ENCODE data around the gene PHGDH. TPM values are rescaled to one million over a fixed set of nuclear protein-coding genes. Genes with fewer than 3 reads are reported as not detected.
A peak's percentile ranks its signal among the peaks of the same experiment; 100 is the strongest.

The PHGDH gene
- total RNA-seq, 1 donor from 2014 or later, result 371 TPM

- H3K9me3 Mint-ChIP-seq (ENCODE audit: unreplicated experiment), result no peaks in the 10 kb centered on the region
- peak overlapping the region; percentile 80 for H3K27ac Mint-ChIP-seq (ENCODE audit: unreplicated experiment)
- Histone ChIP-seq H3K9ac (ENCODE audit: low read length) (no peak overlapping the region), H3K4me3 (ENCODE audit: insufficient read depth, low read depth, low read length) (no peak overlapping the region), H2AFZ (ENCODE audit: low read depth, low read length) (no peak overlapping the region), H3K4me1 (ENCODE audit: insufficient read depth, low read length) (peaks cover 3% of the 10 kb centered on the region), H3K36me3 (ENCODE audit: insufficient read depth, low read length) (peaks cover 3% of the 10 kb centered on the region), H3K27ac (ENCODE audit: low read depth, low read length) (no peak overlapping the region), H3K9me3 (ENCODE audit: insufficient read depth, low read depth, low read length) (no peaks in the 10 kb centered on the region), H3K4me2 (ENCODE audit: low read length) (no peak overlapping the region), H3K27me3 (ENCODE audit: insufficient read depth, low read length) (no peaks in the 10 kb centered on the region), H3K79me2 (ENCODE audit: insufficient read depth, low read length) (no peaks in the 10 kb centered on the region), H4K20me1 (ENCODE audit: insufficient read depth, low read length) (no peaks in the 10 kb centered on the region)
- DNase-seq (ENCODE audit: low read depth) (no peak), FAIRE-seq (no peak)
- H3K4me3 Mint-ChIP-seq (ENCODE audit: unreplicated experiment), result no peak overlapping the region
- peaks cover 29% of the 10 kb centered on the region for H3K4me1 Mint-ChIP-seq (ENCODE audit: low read depth, unreplicated experiment)
- TF ChIP-seq EZH2 (IDR thresholded peaks at IDR 0.05; ENCODE audit: insufficient read depth, low read length) (no peak), CTCF (IDR thresholded peaks at IDR 0.05; ENCODE audit: insufficient read depth, low read depth, low read length) (no peak)
- H3K36me3 Mint-ChIP-seq (ENCODE audit: low read depth, unreplicated experiment), result peaks cover 41% of the 10 kb centered on the region
- no peaks in the 10 kb centered on the region for H3K27me3 Mint-ChIP-seq (ENCODE audit: low read depth, unreplicated experiment)
Measured at GRCh38 chr1:119742677-119743076, 30.9 kb downstream of the PHGDH start.

GRCh38 chr1:119743308-119743707 is 31.6 kb downstream of the PHGDH start:
- no peaks in the 10 kb centered on the region for H3K9me3 ChIP-seq (ENCODE audit: insufficient read depth, low read depth, low read length)
- H3K4me3 Mint-ChIP-seq (ENCODE audit: unreplicated experiment), result no peak overlapping the region
- no peak overlapping the region for H3K9ac ChIP-seq (ENCODE audit: low read length)
- peaks cover 3% of the 10 kb centered on the region for H3K4me1 ChIP-seq (ENCODE audit: insufficient read depth, low read length)
- no peak overlapping the region for H3K27ac ChIP-seq (ENCODE audit: low read depth, low read length)
- H2AFZ ChIP-seq (ENCODE audit: low read depth, low read length), result no peak overlapping the region
- no peak overlapping the region for H3K4me3 ChIP-seq (ENCODE audit: insufficient read depth, low read depth, low read length)
- no peaks in the 10 kb centered on the region for H3K27me3 ChIP-seq (ENCODE audit: insufficient read depth, low read length)
- H3K4me2 ChIP-seq (ENCODE audit: low read length), result no peak overlapping the region
- peaks cover 3% of the 10 kb centered on the region for H3K36me3 ChIP-seq (ENCODE audit: insufficient read depth, low read length)
- H4K20me1 ChIP-seq (ENCODE audit: insufficient read depth, low read length), result no peaks in the 10 kb centered on the region
- FAIRE-seq (no peak), DNase-seq (ENCODE audit: low read depth) (no peak)
- no peaks in the 10 kb centered on the region for H3K79me2 ChIP-seq (ENCODE audit: insufficient read depth, low read length)
- H3K9me3 Mint-ChIP-seq (ENCODE audit: unreplicated experiment), result no peaks in the 10 kb centered on the region
- H3K4me1 Mint-ChIP-seq (ENCODE audit: low read depth, unreplicated experiment), result peaks cover 27% of the 10 kb centered on the region
- no peak for TF ChIP-seq EZH2 (IDR thresholded peaks at IDR 0.05; ENCODE audit: insufficient read depth, low read length)
- H3K36me3 Mint-ChIP-seq (ENCODE audit: low read depth, unreplicated experiment), result peaks cover 36% of the 10 kb centered on the region
- no peak overlapping the region for H3K27ac Mint-ChIP-seq (ENCODE audit: unreplicated experiment)
- no peaks in the 10 kb centered on the region for H3K27me3 Mint-ChIP-seq (ENCODE audit: low read depth, unreplicated experiment)

- Histone ChIP-seq H3K27ac (ENCODE audit: low read depth, low read length) (no peak overlapping the region), H3K27me3 (ENCODE audit: insufficient read depth, low read length) (no peaks in the 10 kb centered on the region), H3K4me2 (ENCODE audit: low read length) (no peak overlapping the region), H3K4me3 (ENCODE audit: insufficient read depth, low read depth, low read length) (no peak overlapping the region), H3K79me2 (ENCODE audit: insufficient read depth, low read length) (no peaks in the 10 kb centered on the region), H3K36me3 (ENCODE audit: insufficient read depth, low read length) (peaks cover 3% of the 10 kb centered on the region), H2AFZ (ENCODE audit: low read depth, low read length) (no peak overlapping the region), H4K20me1 (ENCODE audit: insufficient read depth, low read length) (no peaks in the 10 kb centered on the region), H3K4me1 (ENCODE audit: insufficient read depth, low read length) (peaks cover 3% of the 10 kb centered on the region), H3K9me3 (ENCODE audit: insufficient read depth, low read depth, low read length) (no peaks in the 10 kb centered on the region), H3K9ac (ENCODE audit: low read length) (no peak overlapping the region)
- Mint-ChIP-seq H3K4me3 (ENCODE audit: unreplicated experiment) (no peak overlapping the region), H3K4me1 (ENCODE audit: low read depth, unreplicated experiment) (peaks cover 27% of the 10 kb centered on the region), H3K9me3 (ENCODE audit: unreplicated experiment) (no peaks in the 10 kb centered on the region), H3K27me3 (ENCODE audit: low read depth, unreplicated experiment) (peaks cover 2% of the 10 kb centered on the region), H3K27ac (ENCODE audit: unreplicated experiment) (peak overlapping the region; percentile 28), H3K36me3 (ENCODE audit: low read depth, unreplicated experiment) (peaks cover 34% of the 10 kb centered on the region)
- DNase-seq (ENCODE audit: low read depth) (peak; percentile 38), FAIRE-seq (peak; percentile 9)
- TF ChIP-seq CTCF (IDR thresholded peaks at IDR 0.05; ENCODE audit: insufficient read depth, low read depth, low read length) (peak; percentile 81), EZH2 (IDR thresholded peaks at IDR 0.05; ENCODE audit: insufficient read depth, low read length) (no peak)
Measured at GRCh38 chr1:119743776-119744597, 32.3 kb downstream of the PHGDH start.

Data from astrocyte (in vitro differentiated cells and primary cell).